Middle frontal gyrus (tissue), 1 donor: ENCODE results near the gene ADAM17.
"Not testable (repeated sequence)": the region's sequence is repeated elsewhere in the genome, so short reads cannot be mapped to it uniquely, and the experiment has no call there.

Experiments used
- DNase-seq: peaks from one replicate; pipeline ENCODE4 v3.0.0-alpha.2; 2015; ENCODE audit warnings: low spot score; ENCODE audit errors: extremely low spot score

Gene ADAM17

GRCh38 chr2:9565436-9566153, 10.0 kb upstream of the ADAM17 start:
- no peak for DNase-seq

GRCh38 chr2:9560628-9561027, 5.0 kb upstream of the ADAM17 start:
- DNase-seq = no peak

- no peak for DNase-seq
Measured at GRCh38 chr2:9558948-9559381, 3.3 kb upstream of the ADAM17 start.

GRCh38 chr2:9556121-9556743, 602 bp upstream of the ADAM17 start:
- no peak for DNase-seq

GRCh38 chr2:9554921-9555296, 721 bp downstream of the ADAM17 start:
- DNase-seq = no peak

GRCh38 chr2:9552219-9553178, 3.1 kb downstream of the ADAM17 start:
- no peak for DNase-seq

- DNase-seq = not testable (repeated sequence)
Measured at GRCh38 chr2:9550859-9551391, 4.7 kb downstream of the ADAM17 start.

GRCh38 chr2:9549420-9549819, 6.2 kb downstream of the ADAM17 start:
- no peak for DNase-seq

- DNase-seq = no peak
Measured at GRCh38 chr2:9548506-9548905, 7.1 kb downstream of the ADAM17 start.

- no peak for DNase-seq
Measured at GRCh38 chr2:9547262-9547991, 8.2 kb downstream of the ADAM17 start.

- no peak for DNase-seq
Measured at GRCh38 chr2:9545502-9545901, 10.1 kb downstream of the ADAM17 start.

GRCh38 chr2:9543557-9543956, 12.1 kb downstream of the ADAM17 start:
- DNase-seq = no peak

- no peak for DNase-seq
Measured at GRCh38 chr2:9539531-9539930, 16.1 kb downstream of the ADAM17 start.

GRCh38 chr2:9538000-9538507, 17.6 kb downstream of the ADAM17 start:
- peak; percentile 57 for DNase-seq

GRCh38 chr2:9536504-9536903, 19.1 kb downstream of the ADAM17 start:
- DNase-seq = no peak

- no peak for DNase-seq
Measured at GRCh38 chr2:9535177-9535576, 20.5 kb downstream of the ADAM17 start.

- no peak for DNase-seq
Measured at GRCh38 chr2:9533663-9534062, 22.0 kb downstream of the ADAM17 start.

GRCh38 chr2:9532421-9532820, 23.2 kb downstream of the ADAM17 start:
- DNase-seq = no peak

- no peak for DNase-seq
Measured at GRCh38 chr2:9527995-9528787, 27.4 kb downstream of the ADAM17 start.

- DNase-seq = no peak
Measured at GRCh38 chr2:9525266-9525665, 30.4 kb downstream of the ADAM17 start.
